ENCODE data around the gene ROBO1. TPM values are rescaled to one million over a fixed set of nuclear protein-coding genes. Genes with fewer than 3 reads are reported as not detected.

Gene ROBO1
- total and polyA plus RNA-seq, 2 of the 13 experiments (the other 11 are each of a cell fraction or from before 2014, with no cell fraction given), result 52.2 to 71.0 TPM

DNA sequence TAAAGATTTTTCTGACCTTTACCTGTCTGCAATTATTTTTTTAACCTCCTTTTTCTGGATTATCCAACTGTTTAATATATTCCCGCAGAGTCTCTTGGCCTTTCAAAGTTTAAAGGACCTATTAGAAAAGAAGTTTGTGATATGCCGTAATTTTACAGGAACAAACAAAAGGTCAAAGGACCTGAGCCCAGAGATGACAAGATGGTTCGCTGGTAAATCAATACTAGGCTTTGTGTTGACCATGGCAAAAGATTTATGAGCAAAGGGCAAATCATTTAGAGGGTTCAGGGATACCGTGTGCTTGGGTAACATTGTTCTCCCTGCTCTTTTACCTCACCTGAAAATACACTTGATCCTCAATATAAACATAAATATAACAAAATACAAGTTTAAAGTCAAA is 923.5 kb downstream of the ROBO1 start:
- Histone ChIP-seq H3K27ac (ENCODE audit: extremely low read length, insufficient read depth, low read length) (peak overlapping the region; percentile 90), H4K20me1 (ENCODE audit: insufficient read depth, low read length) (no peaks in the 10 kb centered on the region), H3K4me3 (replicated peaks in 1 of 3; ENCODE audit: insufficient read depth in 1 of 3, low read depth in 2 of 3, low read length in 3 of 3) (peak overlapping the region in 2 of 3 experiments; percentile 8 to 26; a peak in 2 of 6 replicates), H3K4me1 (ENCODE audit: insufficient read depth, low read length) (peaks cover 86% of the 10 kb centered on the region), H3K27me3 (ENCODE audit: control insufficient read depth in 1 of 2, insufficient read depth in 2 of 2, low read length in 2 of 2) (no peaks in the 10 kb centered on the region), H2AFZ (ENCODE audit: low read length) (no peak overlapping the region), H3K9me3 (ENCODE audit: low read length) (no peaks in the 10 kb centered on the region), H3K36me3 (replicated peaks in 1 of 2; ENCODE audit: control insufficient read depth in 1 of 2, insufficient read depth in 2 of 2, low read length in 2 of 2) (no peaks in the 10 kb centered on the region), H3K4me2 (ENCODE audit: low read depth, low read length) (peak overlapping the region; percentile 75), H3K79me2 (ENCODE audit: insufficient read depth, low read length) (peaks cover 63% of the 10 kb centered on the region), H3K9ac (ENCODE audit: insufficient read depth, low read depth, low read length) (peak overlapping the region; percentile 72)
- peak; percentile 97 for DNase-seq (ENCODE audit: low spot score)
- WGBS (ENCODE audit: low lambda C conversion rate), result under 1% methylated on average over 4 of the region's 4 CpGs
- no TSS peak for BruUV-seq (replicated peaks)
- ATAC-seq, result peak; percentile 95
- in situ Hi-C loops (cut with HindIII; ENCODE audit: extremely low pct_ligation_motif_present, low pct_unique_long_range_greater_than_20kb) (no loop called here), intact Hi-C loops (cut with micrococcal nuclease; ENCODE audit: unreplicated experiment) (loop anchor here (2.0 kb wide), 1 partner anchor 174 kb away; no protein-coding TSS in a partner anchor)
- ChIA-PET POLR2A (interaction anchor here (0.9 to 1.1 kb wide), 3 partner anchors 11 to 173 kb away, joined by 3 to 4 read pairs (median 4); no protein-coding TSS in a partner anchor), CTCF (ENCODE audit: low intra/inter-chr PET ratio, low total read pairs) (no interaction called here)
- FAIRE-seq, result peak; percentile 91
- TF ChIP-seq NFYC (CRISPR knock-in tag; IDR thresholded peaks at IDR 0.05), result 0 out of 2 replicates have a peak, but pooled peaks have one; percentile 34
- TF ChIP-seq ZNF614 (CRISPR knock-in tag; IDR thresholded peaks at IDR 0.05; ENCODE audit: borderline replicate concordance), result peak; percentile 64; the same call in 1 of the 2 replicates
- TF ChIP-seq, protein P1, sequence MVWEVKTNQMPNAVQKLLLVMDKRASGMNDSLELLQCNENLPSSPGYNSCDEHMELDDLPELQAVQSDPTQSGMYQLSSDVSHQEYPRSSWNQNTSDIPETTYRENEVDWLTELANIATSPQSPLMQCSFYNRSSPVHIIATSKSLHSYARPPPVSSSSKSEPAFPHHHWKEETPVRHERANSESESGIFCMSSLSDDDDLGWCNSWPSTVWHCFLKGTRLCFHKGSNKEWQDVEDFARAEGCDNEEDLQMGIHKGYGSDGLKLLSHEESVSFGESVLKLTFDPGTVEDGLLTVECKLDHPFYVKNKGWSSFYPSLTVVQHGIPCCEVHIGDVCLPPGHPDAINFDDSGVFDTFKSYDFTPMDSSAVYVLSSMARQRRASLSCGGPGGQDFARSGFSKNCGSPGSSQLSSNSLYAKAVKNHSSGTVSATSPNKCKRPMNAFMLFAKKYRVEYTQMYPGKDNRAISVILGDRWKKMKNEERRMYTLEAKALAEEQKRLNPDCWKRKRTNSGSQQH (CRISPR knock-in tag; IDR thresholded peaks at IDR 0.05; ENCODE audit: low read depth), result peak; percentile 63; the same call in 1 of the 2 replicates
- peak; percentile 96 for TF ChIP-seq MIXL1 (CRISPR knock-in tag; IDR thresholded peaks at IDR 0.05)
- TF ChIP-seq ARID3A (IDR thresholded peaks at IDR 0.05; ENCODE audit: low read depth, low read length), result peak; percentile 95
- TF ChIP-seq THAP11 (CRISPR knock-in tag; IDR thresholded peaks at IDR 0.05), result peak; percentile 47; the same call in 1 of the 2 replicates
- peak; percentile 89 for TF ChIP-seq IRF2 (CRISPR knock-in tag; IDR thresholded peaks at IDR 0.05)
- peak; percentile 97 for TF ChIP-seq HMG20B (CRISPR knock-in tag; conservative IDR thresholded peaks at IDR 0.05)
- TF ChIP-seq, protein P2, sequence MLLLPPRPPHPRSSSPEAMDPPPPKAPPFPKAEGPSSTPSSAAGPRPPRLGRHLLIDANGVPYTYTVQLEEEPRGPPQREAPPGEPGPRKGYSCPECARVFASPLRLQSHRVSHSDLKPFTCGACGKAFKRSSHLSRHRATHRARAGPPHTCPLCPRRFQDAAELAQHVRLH (CRISPR knock-in tag; IDR thresholded peaks at IDR 0.05; ENCODE audit: borderline replicate concordance, low read depth), result peak; percentile 68; the same call in 1 of the 2 replicates
- no peak for TF ChIP-seq MXD1 (CRISPR knock-in tag; IDR thresholded peaks at IDR 0.05)
- no peak for TF ChIP-seq KIAA2018 (CRISPR knock-in tag; IDR thresholded peaks at IDR 0.05; ENCODE audit: borderline replicate concordance)
